22Rv1 (cell line): Measurements from ENCODE around the gene BCR.

Experiments used
- H3K27ac ChIP-seq: fragments of 450-650 bp; 2 replicates; pipeline ENCODE4 v1.5.1; 2017
- ZFX ChIP-seq: fragments of 450-650 bp; IDR thresholded peaks from 2 replicates; pipeline ENCODE4 v1.6.1; 2017; ENCODE audit warnings: antibody characterized with exemption, borderline replicate concordance
- TF ChIP-seq, protein P1 (sequence below): fragments of 450-650 bp; IDR thresholded peaks from 2 replicates; pipeline ENCODE4 v1.5.1; 2017; ENCODE audit warnings: mild to moderate bottlenecking

BCR gene

DNA sequence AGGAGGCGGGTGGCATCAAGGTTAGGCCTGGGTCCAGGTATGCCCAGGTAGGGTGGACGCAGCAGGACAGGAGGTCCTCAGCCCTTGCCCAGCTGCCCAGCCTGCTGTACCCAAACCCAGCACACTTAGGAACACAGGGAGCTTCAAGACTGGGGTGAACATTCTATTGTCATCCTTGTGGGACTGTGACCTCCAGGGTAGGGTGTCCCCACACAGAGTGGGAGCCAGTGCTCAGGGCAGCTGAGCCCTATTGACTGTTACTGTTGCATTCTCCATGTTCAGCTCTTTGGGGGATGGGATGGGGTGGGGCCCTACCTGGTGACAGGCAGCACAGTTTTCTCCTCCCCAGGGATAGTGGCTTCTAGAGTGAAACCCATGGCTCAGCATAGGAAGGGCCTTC, 106.0 kb downstream of the BCR start:
- TF ChIP-seq ZFX = no peak
- TF ChIP-seq, protein P1, sequence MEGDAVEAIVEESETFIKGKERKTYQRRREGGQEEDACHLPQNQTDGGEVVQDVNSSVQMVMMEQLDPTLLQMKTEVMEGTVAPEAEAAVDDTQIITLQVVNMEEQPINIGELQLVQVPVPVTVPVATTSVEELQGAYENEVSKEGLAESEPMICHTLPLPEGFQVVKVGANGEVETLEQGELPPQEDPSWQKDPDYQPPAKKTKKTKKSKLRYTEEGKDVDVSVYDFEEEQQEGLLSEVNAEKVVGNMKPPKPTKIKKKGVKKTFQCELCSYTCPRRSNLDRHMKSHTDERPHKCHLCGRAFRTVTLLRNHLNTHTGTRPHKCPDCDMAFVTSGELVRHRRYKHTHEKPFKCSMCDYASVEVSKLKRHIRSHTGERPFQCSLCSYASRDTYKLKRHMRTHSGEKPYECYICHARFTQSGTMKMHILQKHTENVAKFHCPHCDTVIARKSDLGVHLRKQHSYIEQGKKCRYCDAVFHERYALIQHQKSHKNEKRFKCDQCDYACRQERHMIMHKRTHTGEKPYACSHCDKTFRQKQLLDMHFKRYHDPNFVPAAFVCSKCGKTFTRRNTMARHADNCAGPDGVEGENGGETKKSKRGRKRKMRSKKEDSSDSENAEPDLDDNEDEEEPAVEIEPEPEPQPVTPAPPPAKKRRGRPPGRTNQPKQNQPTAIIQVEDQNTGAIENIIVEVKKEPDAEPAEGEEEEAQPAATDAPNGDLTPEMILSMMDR = no peak
- H3K27ac ChIP-seq = no peak overlapping the region

DNA sequence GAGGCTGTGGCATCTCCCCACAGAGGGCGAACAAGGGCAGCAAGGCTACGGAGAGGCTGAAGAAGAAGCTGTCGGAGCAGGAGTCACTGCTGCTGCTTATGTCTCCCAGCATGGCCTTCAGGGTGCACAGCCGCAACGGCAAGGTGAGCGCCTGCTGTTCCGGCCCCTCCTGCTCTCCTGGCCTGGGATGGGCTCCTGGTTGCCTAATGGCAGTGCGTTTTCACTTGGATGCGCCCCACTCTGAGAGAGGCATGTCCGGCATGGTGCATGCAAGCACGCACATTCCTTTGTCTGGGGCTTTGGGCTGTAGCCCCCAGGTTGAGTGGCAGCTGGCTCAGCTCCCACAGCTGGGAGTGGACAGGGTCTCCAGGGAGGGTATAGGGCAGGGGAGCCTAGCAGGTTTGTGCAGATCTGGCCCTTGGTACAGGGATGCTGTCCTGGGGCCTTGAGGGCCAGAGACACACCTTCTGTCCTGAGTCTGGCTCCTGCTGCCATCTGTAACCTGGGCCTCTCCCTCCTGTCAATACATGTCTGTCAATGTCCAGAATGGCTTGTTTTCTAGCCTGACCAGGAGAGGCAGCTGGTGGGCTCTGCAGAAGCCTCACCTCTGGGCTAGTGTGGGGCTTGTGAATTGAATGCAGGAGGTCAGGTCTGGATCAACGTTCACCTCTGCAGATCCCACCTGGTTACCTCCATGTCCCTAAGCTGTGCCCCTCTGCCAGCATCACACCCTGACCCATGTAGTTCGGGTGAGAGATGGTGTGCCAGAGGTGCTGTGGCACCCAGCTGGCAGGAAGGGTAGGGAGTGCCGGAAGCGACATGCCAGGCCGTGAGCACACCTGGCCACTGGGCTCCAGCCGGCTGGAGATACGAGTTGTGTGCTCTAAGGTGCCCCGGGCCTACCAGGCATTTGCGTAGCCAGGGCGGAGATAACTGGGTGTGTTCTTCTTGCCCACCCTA, 107.1 kb downstream of the BCR start:
- TF ChIP-seq, protein P1 = no peak
- no peak for TF ChIP-seq ZFX
- H3K27ac ChIP-seq = no peak overlapping the region

DNA sequence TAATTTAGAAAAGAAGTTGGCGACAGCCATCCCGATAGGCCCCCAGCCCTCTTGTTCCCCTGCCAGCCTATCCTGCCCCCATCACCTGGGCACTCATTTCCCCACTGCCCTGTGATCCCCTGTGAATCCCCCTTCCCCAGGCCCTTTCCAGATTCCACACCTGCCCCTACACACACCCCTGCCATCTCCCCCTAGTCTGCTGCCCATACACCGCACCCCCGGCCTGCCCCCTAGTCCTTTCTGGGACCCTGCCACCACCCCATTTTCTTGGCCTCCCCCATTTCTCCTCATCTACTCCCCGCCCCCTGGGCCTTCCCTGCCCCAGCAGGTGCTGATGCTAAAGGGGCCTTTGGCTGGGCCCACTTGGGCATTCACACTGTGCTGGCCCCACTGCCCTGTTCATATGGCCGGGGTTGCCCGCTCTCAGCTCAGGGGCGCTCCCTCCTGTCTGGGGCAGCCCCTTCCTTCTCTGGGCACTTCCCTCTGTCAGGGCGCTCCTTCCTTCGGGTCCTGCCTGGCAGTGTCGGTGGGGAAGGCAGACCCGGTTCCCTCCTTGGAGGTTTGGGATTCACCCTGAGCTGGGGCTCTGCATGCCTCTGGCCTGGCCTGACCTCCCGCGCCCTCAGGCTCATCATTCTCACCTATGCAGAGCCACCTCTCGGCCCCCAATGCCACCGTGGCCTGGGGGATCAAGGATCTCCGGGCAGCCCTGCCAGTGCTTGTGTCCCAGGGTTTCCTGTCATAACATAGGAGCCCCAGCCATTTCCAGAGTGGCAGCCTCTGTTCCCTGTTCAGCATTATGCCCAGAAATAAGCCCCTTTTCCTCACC, 108.2 kb downstream of the BCR start:
- no peak overlapping the region for H3K27ac ChIP-seq

DNA sequence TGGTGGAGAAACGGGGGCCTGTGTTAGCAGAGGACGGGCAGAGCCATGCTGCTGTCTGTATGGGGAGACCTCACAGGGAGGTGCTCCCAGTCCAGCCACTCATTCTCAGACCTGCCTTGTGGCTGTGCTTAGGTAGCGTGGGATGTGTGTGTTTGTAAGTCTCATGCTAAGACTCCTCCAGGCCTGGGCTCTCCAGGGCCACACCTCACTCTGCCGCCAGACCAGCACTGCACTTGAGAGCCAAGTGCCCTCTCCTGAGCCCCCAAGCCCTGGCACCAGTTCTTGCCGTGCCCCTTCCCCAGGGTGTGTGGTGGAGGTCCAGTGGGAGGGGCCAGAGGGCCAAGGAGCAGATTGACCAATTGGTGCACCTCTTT, 108.8 kb downstream of the BCR start:
- H3K27ac ChIP-seq = no peak overlapping the region
- TF ChIP-seq, protein P1 = no peak

More for the DNA sequence above, 108.2 kb downstream of the BCR start:
- TF ChIP-seq, protein P1 = no peak
- TF ChIP-seq ZFX = no peak

DNA sequence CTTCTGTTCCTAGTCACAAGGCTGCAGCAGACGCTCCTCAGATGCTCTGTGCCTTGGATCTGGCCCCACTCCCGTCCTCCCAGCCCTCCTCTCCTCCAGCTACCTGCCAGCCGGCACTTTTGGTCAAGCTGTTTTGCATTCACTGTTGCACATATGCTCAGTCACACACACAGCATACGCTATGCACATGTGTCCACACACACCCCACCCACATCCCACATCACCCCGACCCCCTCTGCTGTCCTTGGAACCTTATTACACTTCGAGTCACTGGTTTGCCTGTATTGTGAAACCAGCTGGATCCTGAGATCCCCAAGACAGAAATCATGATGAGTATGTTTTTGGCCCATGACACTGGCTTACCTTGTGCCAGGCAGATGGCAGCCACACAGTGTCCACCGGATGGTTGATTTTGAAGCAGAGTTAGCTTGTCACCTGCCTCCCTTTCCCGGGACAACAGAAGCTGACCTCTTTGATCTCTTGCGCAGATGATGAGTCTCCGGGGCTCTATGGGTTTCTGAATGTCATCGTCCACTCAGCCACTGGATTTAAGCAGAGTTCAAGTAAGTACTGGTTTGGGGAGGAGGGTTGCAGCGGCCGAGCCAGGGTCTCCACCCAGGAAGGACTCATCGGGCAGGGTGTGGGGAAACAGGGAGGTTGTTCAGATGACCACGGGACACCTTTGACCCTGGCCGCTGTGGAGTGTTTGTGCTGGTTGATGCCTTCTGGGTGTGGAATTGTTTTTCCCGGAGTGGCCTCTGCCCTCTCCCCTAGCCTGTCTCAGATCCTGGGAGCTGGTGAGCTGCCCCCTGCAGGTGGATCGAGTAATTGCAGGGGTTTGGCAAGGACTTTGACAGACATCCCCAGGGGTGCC, 109.8 kb downstream of the BCR start:
- no peak overlapping the region for H3K27ac ChIP-seq
- TF ChIP-seq ZFX = no peak
- TF ChIP-seq, protein P1 = peak; percentile 90

DNA sequence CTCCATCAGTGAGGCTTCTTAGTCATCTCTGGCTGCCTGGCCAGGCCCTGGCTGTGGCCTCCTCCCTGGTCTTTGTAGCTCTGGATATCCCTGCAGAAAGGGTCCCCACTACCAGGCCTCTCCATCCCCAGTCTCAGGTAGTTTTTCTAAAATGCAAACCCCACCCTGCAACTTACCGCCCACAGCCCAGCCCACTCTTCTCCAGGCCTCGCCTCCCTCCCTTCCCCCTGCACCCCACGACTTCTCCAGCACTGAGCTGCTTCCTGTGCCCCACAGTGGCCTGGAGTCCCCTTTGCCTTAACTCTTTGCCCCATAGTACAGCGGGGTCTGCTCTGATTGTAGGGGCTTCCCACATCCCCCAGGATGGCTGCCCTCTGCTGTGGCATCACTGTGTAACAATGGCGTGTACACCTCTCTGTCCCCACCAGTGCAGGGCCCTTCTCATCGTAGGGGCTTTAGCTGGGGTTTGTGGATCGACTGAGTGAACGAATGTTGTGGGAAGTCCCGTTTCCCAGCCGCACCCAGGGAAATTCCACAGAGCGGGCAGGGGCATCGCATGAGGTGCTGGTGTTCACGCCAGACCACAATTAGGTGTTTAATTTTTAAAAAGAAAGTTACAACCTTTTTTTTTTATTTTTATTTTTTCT, 111.6 kb downstream of the BCR start:
- TF ChIP-seq, protein P1 = no peak
- TF ChIP-seq ZFX = no peak
- H3K27ac ChIP-seq = no peak overlapping the region
